ENCODE results near the gene CRP. TPM values are rescaled to one million over a fixed set of nuclear protein-coding genes. Genes with fewer than 3 reads are reported as not detected.

CRP gene
- total RNA-seq (not detected in 2 replicates), polyA plus RNA-seq (not detected in 2 replicates)

GRCh38 chr1:159714529-159714928 lies at the start of gene CRP:
TSS of gene CRP (minus strand) at chr1:159714589. CDS start at chr1:159714485, 104 bp downstream.
- Histone ChIP-seq H2AFZ (no peak within 1 kb of the TSS), H4K20me1 (ENCODE audit: insufficient read depth, poor library complexity, severe bottlenecking) (no peaks in the 10 kb centered on the region), H3K36me3 (replicated peaks; ENCODE audit: insufficient read depth, low read depth) (no peaks in the 10 kb centered on the region), H3K9me2 (replicated peaks; ENCODE audit: insufficient read depth) (no peaks in the 10 kb centered on the region), H3K79me2 (no peaks in the 10 kb centered on the region), H3K4me1 (ENCODE audit: insufficient read depth) (no peaks in the 10 kb centered on the region), H3K27ac (no peak within 1 kb of the TSS), H3K27me3 (no peaks in the 10 kb centered on the region), H3K9me3 (ENCODE audit: low read depth) (no peaks in the 10 kb centered on the region), H3K4me3 (no peak within 1 kb of the TSS), H3K4me2 (no peak within 1 kb of the TSS)
- 56% methylated on average over 6 of the region's 6 CpGs for WGBS (ENCODE audit: low lambda C conversion rate, missing lambda C conversion rate)
- no peak for DNase-seq (ENCODE audit: low spot score)
- TF ChIP-seq EZH2phosphoT487 (IDR thresholded peaks at IDR 0.05; ENCODE audit: low read depth, severe bottlenecking, unreplicated experiment) (no peak), EZH2 (IDR thresholded peaks at IDR 0.05; ENCODE audit: borderline replicate concordance) (no peak), CTCF (IDR thresholded peaks at IDR 0.05; ENCODE audit: poor library complexity) (no peak)

- Histone ChIP-seq H3K27me3 (no peaks in the 10 kb centered on the region), H3K9me3 (ENCODE audit: low read depth) (no peaks in the 10 kb centered on the region), H3K27ac (no peak overlapping the region), H3K36me3 (replicated peaks; ENCODE audit: insufficient read depth, low read depth) (no peaks in the 10 kb centered on the region), H4K20me1 (ENCODE audit: insufficient read depth, poor library complexity, severe bottlenecking) (no peaks in the 10 kb centered on the region), H3K4me2 (no peak overlapping the region), H3K79me2 (no peaks in the 10 kb centered on the region), H2AFZ (no peak overlapping the region), H3K4me3 (no peak overlapping the region), H3K9me2 (replicated peaks; ENCODE audit: insufficient read depth) (no peaks in the 10 kb centered on the region), H3K4me1 (ENCODE audit: insufficient read depth) (no peaks in the 10 kb centered on the region)
- 53% methylated on average over 1 of the region's 1 CpG for WGBS (ENCODE audit: low lambda C conversion rate, missing lambda C conversion rate)
- DNase-seq (ENCODE audit: low spot score): no peak
- TF ChIP-seq EZH2 (IDR thresholded peaks at IDR 0.05; ENCODE audit: borderline replicate concordance): no peak
- TF ChIP-seq CTCF (IDR thresholded peaks at IDR 0.05; ENCODE audit: poor library complexity): no peak
- no peak for TF ChIP-seq EZH2phosphoT487 (IDR thresholded peaks at IDR 0.05; ENCODE audit: low read depth, severe bottlenecking, unreplicated experiment)
These were observed 49.3 kb upstream of the CRP start for GRCh38 chr1:159763686-159764085.

- Histone ChIP-seq H3K4me2 (no peak overlapping the region), H3K79me2 (no peaks in the 10 kb centered on the region), H3K4me1 (ENCODE audit: insufficient read depth) (no peaks in the 10 kb centered on the region), H3K27me3 (no peaks in the 10 kb centered on the region), H3K36me3 (replicated peaks; ENCODE audit: insufficient read depth, low read depth) (no peaks in the 10 kb centered on the region), H4K20me1 (ENCODE audit: insufficient read depth, poor library complexity, severe bottlenecking) (no peaks in the 10 kb centered on the region), H3K27ac (no peak overlapping the region), H3K4me3 (no peak overlapping the region), H3K9me3 (ENCODE audit: low read depth) (no peaks in the 10 kb centered on the region), H3K9me2 (replicated peaks; ENCODE audit: insufficient read depth) (no peaks in the 10 kb centered on the region), H2AFZ (no peak overlapping the region)
- TF ChIP-seq EZH2 (IDR thresholded peaks at IDR 0.05; ENCODE audit: borderline replicate concordance) (no peak), EZH2phosphoT487 (IDR thresholded peaks at IDR 0.05; ENCODE audit: low read depth, severe bottlenecking, unreplicated experiment) (no peak), CTCF (IDR thresholded peaks at IDR 0.05; ENCODE audit: poor library complexity) (no peak)
- no peak for DNase-seq (ENCODE audit: low spot score)
These were observed 42.0 kb upstream of the CRP start for GRCh38 chr1:159756397-159756796.

All from hepatocyte (in vitro differentiated cells).